NCI-H2029 (cell line): Measurements from ENCODE around the gene HMX2.

ENCODE experiments used
- DNase-seq: peaks from one replicate; lab custom pipeline; 2025; lab: John Stamatoyannopoulos, UW

HMX2 gene

GRCh38 chr10:123147635-123148413, at the start of gene HMX2:
Gene HMX2, plus strand, starts transcription at chr10:123148136. Its CDS starts 243 bp downstream, at chr10:123148379.
- DNase-seq: no peak

- no peak for DNase-seq
Observed at GRCh38 chr10:123100030-123100762, 47.7 kb upstream of the HMX2 start.

- DNase-seq: no peak
Observed at GRCh38 chr10:123101872-123102271, 46.1 kb upstream of the HMX2 start.

- no peak for DNase-seq
Observed at GRCh38 chr10:123102673-123103072, 45.3 kb upstream of the HMX2 start.

- DNase-seq: no peak
Observed at GRCh38 chr10:123103944-123104343, 44.0 kb upstream of the HMX2 start.

- DNase-seq: no peak
Observed at GRCh38 chr10:123109466-123109865, 38.5 kb upstream of the HMX2 start.

- DNase-seq: no peak
Observed at GRCh38 chr10:123117644-123118417, 30.1 kb upstream of the HMX2 start.

- no peak for DNase-seq
Observed at GRCh38 chr10:123119081-123119480, 28.9 kb upstream of the HMX2 start.

- no peak for DNase-seq
Observed at GRCh38 chr10:123126246-123126645, 21.7 kb upstream of the HMX2 start.

- no peak for DNase-seq
Observed at GRCh38 chr10:123129618-123130271, 18.2 kb upstream of the HMX2 start.

GRCh38 chr10:123132576-123133477, 15.1 kb upstream of the HMX2 start:
- peak; percentile 50 for DNase-seq

GRCh38 chr10:123133541-123134342, 14.2 kb upstream of the HMX2 start:
- no peak for DNase-seq

GRCh38 chr10:123134343-123134914, 13.5 kb upstream of the HMX2 start:
- DNase-seq: no peak

GRCh38 chr10:123134915-123135414, 13.0 kb upstream of the HMX2 start:
- no peak for DNase-seq

GRCh38 chr10:123135415-123136141, 12.4 kb upstream of the HMX2 start, which contains the start of gene HMX3:
Gene HMX3, plus strand, starts transcription at chr10:123135970. Its CDS starts 81 bp downstream, at chr10:123136051.
- no peak for DNase-seq

GRCh38 chr10:123136221-123136805, 11.6 kb upstream of the HMX2 start:
- no peak for DNase-seq

- no peak for DNase-seq
Observed at GRCh38 chr10:123136806-123137642, 10.9 kb upstream of the HMX2 start.

- no peak for DNase-seq
Observed at GRCh38 chr10:123139165-123139520, 8.8 kb upstream of the HMX2 start.
